GM19099 (cell line): Measurements from ENCODE around the gene MUC2.

ENCODE experiments used
- POLR2A ChIP-seq: IDR thresholded peaks from 3 replicates; pipeline ENCODE4 v1.6.1; 2011; ENCODE audit warnings: low read depth; ENCODE audit not compliant: insufficient read length; ENCODE audit errors: extremely low read depth

The MUC2 gene

DNA sequence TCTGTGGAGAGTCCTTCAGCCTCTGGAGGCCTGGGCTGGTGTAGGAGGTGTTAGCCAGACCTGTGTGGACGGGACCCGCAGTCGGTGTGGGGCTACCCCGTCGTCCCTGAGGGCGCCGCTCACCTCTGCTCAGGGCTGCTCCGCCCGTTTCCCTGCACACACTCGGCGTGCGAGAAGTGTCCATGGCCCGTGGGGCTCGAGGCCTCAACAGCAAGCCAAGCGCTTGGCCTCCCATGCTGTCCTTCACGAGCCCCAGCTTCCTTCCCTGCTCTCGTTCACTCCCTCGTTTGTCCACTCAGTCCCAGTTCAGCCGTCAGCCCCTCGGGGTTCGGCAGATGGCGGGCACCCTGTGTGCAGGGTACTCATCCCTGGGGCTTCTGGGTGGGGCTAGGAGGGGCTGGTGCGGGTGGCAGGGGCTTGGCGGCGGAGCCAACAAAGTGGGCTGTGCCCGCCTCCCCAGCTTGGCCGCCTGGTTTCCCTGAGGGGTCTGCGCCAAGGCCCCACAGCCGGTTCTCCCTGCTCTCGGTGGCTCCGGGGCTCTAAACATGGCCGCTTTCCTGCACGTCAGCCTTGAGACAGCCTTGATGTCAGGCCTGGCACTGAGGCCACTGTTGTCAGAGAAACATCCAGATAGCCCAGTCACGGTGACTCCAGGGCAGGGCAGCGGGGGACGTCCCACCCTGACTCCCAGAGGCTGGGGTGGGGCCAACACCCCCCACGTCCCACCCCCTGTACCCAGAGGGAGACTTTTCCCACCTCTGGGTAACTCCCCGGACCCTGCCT lies 41.5 kb upstream of the MUC2 start:
- TF ChIP-seq POLR2A = no peak

- TF ChIP-seq POLR2A = no peak
Measured at GRCh38 chr11:1034001-1034400, 40.7 kb upstream of the MUC2 start.

DNA sequence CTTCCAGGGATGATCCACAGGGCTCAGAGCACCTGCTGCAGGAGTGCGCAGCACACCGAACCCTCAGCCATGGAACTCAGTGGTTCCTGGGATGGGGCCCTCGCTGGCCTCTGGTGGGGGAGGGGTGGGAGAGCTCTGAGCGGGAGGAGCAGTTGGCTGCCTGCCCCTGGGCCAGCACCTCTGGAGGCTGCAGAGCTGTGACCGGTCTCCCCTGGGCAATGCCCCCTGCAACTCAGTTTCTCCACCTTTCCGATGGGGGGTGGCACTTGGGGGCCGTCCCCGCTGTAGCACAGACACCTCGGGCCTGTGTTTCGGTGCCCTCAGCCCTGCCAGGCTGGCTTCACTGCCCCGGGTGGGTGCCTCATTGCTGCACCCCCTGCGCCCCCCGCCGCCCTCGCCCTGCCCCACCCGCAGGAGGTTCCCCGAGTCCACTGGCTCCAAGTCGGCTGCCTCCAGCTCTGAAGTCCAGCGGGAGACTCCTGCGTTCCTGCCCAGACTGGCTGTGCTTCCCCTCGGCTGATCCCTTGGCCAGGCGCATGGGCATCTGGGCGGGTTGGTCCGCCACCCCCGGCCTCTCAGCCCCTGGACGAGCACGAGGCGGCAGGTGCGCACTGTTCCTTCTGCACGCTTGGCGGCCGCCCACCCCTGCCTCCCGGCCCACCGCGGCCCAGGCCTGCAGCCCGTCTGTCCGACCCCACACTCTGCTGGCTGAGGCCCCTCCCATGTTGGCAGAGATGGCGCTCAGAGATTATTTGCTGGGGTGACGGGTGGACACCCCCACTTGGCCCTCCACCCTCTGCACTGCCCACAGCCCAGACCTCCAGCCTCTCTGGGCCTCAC lies 40.0 kb upstream of the MUC2 start:
- TF ChIP-seq POLR2A = no peak

GRCh38 chr11:1035577-1036283 lies 38.9 kb upstream of the MUC2 start:
- no peak for TF ChIP-seq POLR2A

DNA sequence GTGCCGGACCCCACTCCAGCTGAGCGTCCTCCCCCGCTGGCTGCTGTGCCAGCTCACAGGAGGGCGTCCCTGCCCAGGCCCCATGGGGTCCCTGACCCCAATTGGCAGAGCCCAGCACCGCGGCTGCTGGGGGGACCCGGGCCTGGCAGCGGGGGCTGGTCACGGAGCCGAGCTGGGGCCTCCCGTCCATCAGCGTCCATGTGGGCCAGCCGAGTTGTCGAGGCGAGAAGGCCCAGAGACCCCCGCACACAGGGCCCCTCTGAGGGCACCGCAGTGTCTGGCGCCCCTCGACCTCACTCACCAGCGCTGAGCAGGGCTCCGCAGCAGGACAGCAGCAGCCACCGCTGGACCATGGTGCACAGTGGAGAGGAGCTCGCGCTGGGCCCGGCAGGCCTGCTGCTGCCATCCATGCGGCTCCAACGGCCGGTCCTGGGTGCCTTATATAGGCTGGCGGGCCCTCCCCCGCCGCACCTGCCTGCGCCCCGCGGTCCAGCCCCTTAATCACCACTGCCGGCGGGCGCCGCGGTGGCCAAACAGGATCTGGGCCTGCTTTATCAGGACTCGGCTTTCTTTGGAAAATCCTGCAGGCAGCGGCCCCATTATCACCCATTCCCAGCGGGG lies 38.3 kb upstream of the MUC2 start, which contains the start of gene MUC6:
TSS of gene MUC6 (minus strand) at position 416 of the 621 bp plus-strand sequence. CDS start at position 353, 63 bp downstream.
- no peak for TF ChIP-seq POLR2A

DNA sequence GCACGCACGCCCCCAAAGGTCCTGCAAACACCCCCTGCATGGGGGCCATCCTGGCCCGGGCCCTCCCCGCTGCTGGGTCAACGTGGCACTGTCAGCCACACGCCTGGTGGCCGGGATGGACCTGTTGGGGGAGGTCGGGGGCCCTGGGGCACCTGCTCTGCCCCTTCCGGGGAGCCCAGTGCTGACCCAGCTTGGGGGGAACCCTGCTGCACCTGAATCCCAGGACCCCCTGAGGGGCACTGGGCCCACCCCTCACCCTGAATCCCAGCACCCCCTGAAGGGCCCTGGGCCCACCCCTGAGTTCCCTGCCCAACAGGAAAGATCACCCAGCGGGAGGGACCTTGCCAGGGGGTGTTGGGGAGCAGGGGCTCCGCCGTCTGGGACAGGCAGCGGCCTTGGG lies 37.7 kb upstream of the MUC2 start:
- no peak for TF ChIP-seq POLR2A

GRCh38 chr11:1037506-1038055 lies 37.1 kb upstream of the MUC2 start:
- no peak for TF ChIP-seq POLR2A

DNA sequence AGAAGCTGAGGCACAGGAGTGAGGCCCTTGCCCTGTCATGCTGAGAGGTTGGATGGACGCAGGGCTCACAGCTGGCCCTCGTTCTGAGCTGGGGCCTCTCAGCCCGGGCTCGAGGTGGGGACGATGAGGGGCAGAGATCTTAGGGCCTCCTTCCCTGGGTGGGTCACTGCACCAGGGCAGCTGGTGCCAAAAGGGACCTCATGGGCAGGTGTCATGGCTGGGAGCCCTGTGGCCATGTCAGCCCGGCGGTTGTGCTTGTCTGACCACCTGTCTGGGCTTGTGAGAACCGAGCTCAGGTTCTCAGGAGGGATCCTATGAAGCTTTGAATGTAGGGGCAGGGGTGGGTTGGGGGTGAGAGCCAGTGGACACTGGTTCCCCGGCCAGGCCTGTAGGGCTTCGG lies 36.3 kb upstream of the MUC2 start:
- TF ChIP-seq POLR2A = no peak

DNA sequence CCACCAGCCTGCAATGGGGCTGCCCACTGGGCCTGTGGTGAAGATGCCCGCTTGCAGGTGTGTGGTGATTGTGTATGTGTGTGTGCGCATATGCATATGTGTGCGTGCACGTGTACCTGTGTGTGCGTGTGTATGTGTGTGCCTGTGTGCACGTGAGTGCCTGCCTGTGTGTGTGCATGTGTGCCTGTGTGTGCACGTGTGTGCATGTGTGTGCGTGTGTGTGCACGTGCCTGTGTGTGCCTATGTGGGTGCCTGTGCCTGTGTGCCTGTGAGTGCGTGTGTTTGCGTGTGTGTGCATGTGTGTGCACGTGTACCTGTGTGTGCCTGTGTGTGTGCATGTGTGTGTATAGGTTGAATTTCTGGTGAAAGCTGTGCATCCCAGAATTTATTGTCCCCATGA lies 35.8 kb upstream of the MUC2 start:
- no peak for TF ChIP-seq POLR2A

- no peak for TF ChIP-seq POLR2A
Measured at GRCh38 chr11:1039481-1040427, 34.9 kb upstream of the MUC2 start.

GRCh38 chr11:1040428-1041148 lies 34.1 kb upstream of the MUC2 start:
- no peak for TF ChIP-seq POLR2A

DNA sequence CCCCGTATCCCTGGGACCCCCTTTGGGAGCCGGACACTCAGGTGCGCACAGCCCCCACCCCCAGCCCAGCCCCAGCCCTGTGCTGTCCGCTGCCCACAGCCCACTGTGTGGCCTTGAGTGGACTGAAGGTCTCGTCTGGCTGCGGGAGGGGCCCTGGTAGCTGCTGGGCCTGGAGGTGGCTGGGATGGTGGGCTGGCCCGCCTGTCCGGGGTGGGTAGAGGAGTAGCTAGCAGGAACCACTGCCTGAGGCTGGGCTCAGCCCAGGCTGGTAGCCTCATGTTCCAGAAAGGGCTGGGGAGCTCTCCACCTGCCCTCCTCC lies 33.6 kb upstream of the MUC2 start:
- no peak for TF ChIP-seq POLR2A

DNA sequence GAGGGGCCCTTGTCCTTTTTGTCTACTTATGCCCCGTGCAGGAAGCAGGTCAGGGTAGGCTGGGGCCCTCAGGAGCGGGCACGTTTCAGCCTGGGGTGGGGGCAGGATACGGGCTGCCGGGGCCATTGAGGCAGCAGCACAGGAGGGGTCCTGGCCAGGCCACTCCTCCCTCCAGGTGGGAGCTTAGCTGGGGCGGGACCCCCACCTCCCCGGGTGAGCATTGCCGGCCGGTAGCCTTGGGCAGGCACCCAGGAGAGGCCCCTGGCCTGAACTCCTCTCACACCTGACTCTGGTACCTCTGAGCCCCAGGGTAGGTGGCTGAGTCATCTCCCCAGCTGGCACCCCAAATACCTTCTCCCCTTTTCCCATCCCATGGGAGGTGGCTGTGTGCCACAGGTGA lies 33.2 kb upstream of the MUC2 start:
- TF ChIP-seq POLR2A = no peak

GRCh38 chr11:1041936-1042608 lies 32.6 kb upstream of the MUC2 start:
- TF ChIP-seq POLR2A = no peak
